ENCODE results near the gene FAAP20. TPM values are rescaled to one million over a fixed set of nuclear protein-coding genes. Genes with fewer than 3 reads are reported as not detected.

The FAAP20 gene
- total RNA-seq, 1 experiment from 2014 or later = 119 TPM

DNA sequence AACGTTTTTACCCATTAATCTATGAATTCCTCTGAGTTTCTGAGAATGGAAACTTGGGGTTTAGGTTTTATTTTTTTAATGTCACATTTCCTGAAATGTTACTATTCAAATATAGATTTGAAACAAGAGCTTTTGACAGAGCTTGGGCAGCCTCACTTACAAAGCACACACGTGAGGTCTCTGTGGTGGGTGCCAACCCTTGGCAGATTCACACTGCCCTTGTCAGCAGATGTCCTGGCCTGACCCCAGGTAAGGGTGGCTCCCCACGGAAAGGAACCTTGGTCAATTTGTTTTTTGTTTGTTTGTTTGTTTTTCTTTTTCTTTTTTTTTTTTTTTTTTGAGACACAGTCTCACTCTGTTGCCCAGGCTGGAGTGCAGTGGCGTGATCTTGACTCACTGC is 53.5 kb downstream of the FAAP20 start:
- H3K4me1 ChIP-seq (ENCODE audit: insufficient read depth, low read length) = no peaks in the 10 kb centered on the region
- no peak overlapping the region for H4K8ac ChIP-seq (replicated peaks; ENCODE audit: insufficient read length, low read depth, low read length)
- Mint-ChIP-seq H3K4me3 (no peak overlapping the region), H3K36me3 (ENCODE audit: insufficient read depth in 1 of 3, low read depth in 3 of 3) (peaks cover 1 to 31% (median 4%) of the 10 kb centered on the region in 3 experiments; a peak in 4 of 7 replicates), H3K27me3 (ENCODE audit: low read depth) (no peaks in the 10 kb centered on the region), H3K9me3 (no peaks in the 10 kb centered on the region), H3K4me1 (peaks cover 0 to 2% of the 10 kb centered on the region in 2 experiments; a peak in 1 of 4 replicates), H3K27ac (no peak overlapping the region)
- TF ChIP-seq, protein P1, sequence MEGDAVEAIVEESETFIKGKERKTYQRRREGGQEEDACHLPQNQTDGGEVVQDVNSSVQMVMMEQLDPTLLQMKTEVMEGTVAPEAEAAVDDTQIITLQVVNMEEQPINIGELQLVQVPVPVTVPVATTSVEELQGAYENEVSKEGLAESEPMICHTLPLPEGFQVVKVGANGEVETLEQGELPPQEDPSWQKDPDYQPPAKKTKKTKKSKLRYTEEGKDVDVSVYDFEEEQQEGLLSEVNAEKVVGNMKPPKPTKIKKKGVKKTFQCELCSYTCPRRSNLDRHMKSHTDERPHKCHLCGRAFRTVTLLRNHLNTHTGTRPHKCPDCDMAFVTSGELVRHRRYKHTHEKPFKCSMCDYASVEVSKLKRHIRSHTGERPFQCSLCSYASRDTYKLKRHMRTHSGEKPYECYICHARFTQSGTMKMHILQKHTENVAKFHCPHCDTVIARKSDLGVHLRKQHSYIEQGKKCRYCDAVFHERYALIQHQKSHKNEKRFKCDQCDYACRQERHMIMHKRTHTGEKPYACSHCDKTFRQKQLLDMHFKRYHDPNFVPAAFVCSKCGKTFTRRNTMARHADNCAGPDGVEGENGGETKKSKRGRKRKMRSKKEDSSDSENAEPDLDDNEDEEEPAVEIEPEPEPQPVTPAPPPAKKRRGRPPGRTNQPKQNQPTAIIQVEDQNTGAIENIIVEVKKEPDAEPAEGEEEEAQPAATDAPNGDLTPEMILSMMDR (conservative IDR thresholded peaks at IDR 0.05) = no peak
- no peak overlapping the region for H3K56ac ChIP-seq (ENCODE audit: insufficient read length, low read depth, low read length)
- no peak overlapping the region for H3T11ph ChIP-seq (ENCODE audit: low read length)
- H3K27me3 ChIP-seq (ENCODE audit: insufficient read depth, low read length) = no peaks in the 10 kb centered on the region; the same call in 1 of the 2 replicates
- H2AK5ac ChIP-seq (ENCODE audit: insufficient read length, low read length) = no peak overlapping the region
- H3K9ac ChIP-seq (ENCODE audit: extremely low read depth, insufficient read length, low read length) = no peak overlapping the region
- H3K4me2 ChIP-seq (ENCODE audit: insufficient read depth, insufficient read length, low read length) = no peak overlapping the region
- no peak overlapping the region for H3K18ac ChIP-seq (ENCODE audit: insufficient read length, low read depth, low read length)
- no peak overlapping the region for H4K91ac ChIP-seq (ENCODE audit: insufficient read length, low read depth, low read length)
- DNase-seq = no peak
- H2BK12ac ChIP-seq (ENCODE audit: insufficient read length, low read depth, low read length) = no peak overlapping the region
- H2BK120ac ChIP-seq (ENCODE audit: low read depth, low read length, poor library complexity, severe bottlenecking) = no peak overlapping the region
- H2BK15ac ChIP-seq (ENCODE audit: low read depth, low read length) = no peak overlapping the region
- H4K5ac ChIP-seq (ENCODE audit: insufficient read length, low read depth, low read length) = no peak overlapping the region
- H3K14ac ChIP-seq (ENCODE audit: insufficient read depth, low read length) = no peak overlapping the region
- no peaks in the 10 kb centered on the region for H3K9me3 ChIP-seq (ENCODE audit: control insufficient read depth, low read depth, low read length)
- H3K23me2 ChIP-seq (ENCODE audit: insufficient read length, low read depth, low read length, poor library complexity, severe bottlenecking) = no peaks in the 10 kb centered on the region
- H3K27ac ChIP-seq (ENCODE audit: insufficient read length, low read depth, low read length) = no peak overlapping the region
- no peak overlapping the region for H3K4ac ChIP-seq (ENCODE audit: low read depth, low read length)
- no CpG with 5 or more reads among the region's 4 CpGs for WGBS (ENCODE audit: extremely low coverage, insufficient read length, low lambda C conversion rate)
- no peak overlapping the region for H2BK5ac ChIP-seq (ENCODE audit: insufficient read length, low read length)
- H3K23ac ChIP-seq (ENCODE audit: insufficient read length, low read depth, low read length) = no peak overlapping the region
- no peaks in the 10 kb centered on the region for H3K79me2 ChIP-seq (ENCODE audit: insufficient read depth, low read length)
- no peak overlapping the region for H2BK20ac ChIP-seq (ENCODE audit: low read depth, low read length, poor library complexity, severe bottlenecking)
- peaks cover 2% of the 10 kb centered on the region for H4K20me1 ChIP-seq (ENCODE audit: control insufficient read depth, insufficient read depth, insufficient read length)
- H2AFZ ChIP-seq (ENCODE audit: low read length) = no peak overlapping the region
- no peaks in the 10 kb centered on the region for H3K79me1 ChIP-seq (ENCODE audit: insufficient read depth, low read depth, low read length, poor library complexity, severe bottlenecking)

Other genes with a start within 250 kb of the FAAP20 start
- 0.28 and 0.44 TPM in 2 replicates for gene CFAP74, start 191.0 kb downstream of the FAAP20 start, total RNA-seq (2021)
- 0.59 and 0.83 TPM in 2 replicates for gene GABRD, start 175.4 kb downstream of the FAAP20 start, total RNA-seq (2021)
- gene PRKCZ, start 144.4 kb downstream of the FAAP20 start, total RNA-seq (2021) = 42.0 and 48.4 TPM in 2 replicates
- 88.8 and 89.5 TPM in 2 replicates for gene SKI, start 33.5 kb upstream of the FAAP20 start, total RNA-seq (2021)
- 12.7 and 14.3 TPM in 2 replicates for gene MORN1, start 196.8 kb upstream of the FAAP20 start, total RNA-seq (2021)
- gene RER1, start 197.1 kb upstream of the FAAP20 start, total RNA-seq (2021) = 110 and 118 TPM in 2 replicates
- gene PEX10, start 217.8 kb upstream of the FAAP20 start, total RNA-seq (2021) = 33.6 and 34.4 TPM in 2 replicates

Measured in H9 (cell line).